ENCODE results near the gene PHTF2.
"Not testable (repeated sequence)": the region's sequence is repeated elsewhere in the genome, so short reads cannot be mapped to it uniquely, and the experiment has no call there.

Gene PHTF2

GRCh38 chr7:77798394-77799077 is at the start of gene PHTF2, which contains the start of gene TMEM60:
Gene PHTF2 (plus strand): TSS chr7:77798773.
Gene TMEM60 (minus strand): TSS chr7:77798434. CDS start chr7:77794373, 4,061 bp downstream.
- peak; percentile 98 to 100 (median 99) for DNase-seq

DNA sequence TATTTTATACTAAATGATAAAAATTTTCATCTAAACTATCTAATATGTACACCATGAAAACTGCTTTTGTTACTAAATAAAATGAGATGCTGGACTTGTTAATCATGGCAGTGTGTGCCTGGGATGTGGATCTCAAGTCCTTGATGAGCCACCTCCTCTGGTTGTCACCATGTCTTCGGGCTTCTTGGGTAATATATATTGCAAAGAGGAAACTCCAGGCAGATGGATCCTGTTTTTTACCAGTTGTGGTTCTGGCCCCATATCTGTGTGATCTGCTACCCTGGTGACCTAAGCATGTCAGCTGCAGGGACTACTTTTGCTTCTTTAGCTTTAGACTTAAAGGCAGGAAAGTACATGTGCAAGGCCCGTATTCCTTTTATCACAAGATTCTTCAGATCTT is 46.6 kb upstream of the PHTF2 start:
- DNase-seq: peak; percentile 86 to 92 (median 90)

GRCh38 chr7:77753173-77753572 is 45.4 kb upstream of the PHTF2 start:
- no peak for DNase-seq

- DNase-seq: peak in 1 of 3 donors; percentile 18
Measured at GRCh38 chr7:77757589-77757988, 41.0 kb upstream of the PHTF2 start.

DNA sequence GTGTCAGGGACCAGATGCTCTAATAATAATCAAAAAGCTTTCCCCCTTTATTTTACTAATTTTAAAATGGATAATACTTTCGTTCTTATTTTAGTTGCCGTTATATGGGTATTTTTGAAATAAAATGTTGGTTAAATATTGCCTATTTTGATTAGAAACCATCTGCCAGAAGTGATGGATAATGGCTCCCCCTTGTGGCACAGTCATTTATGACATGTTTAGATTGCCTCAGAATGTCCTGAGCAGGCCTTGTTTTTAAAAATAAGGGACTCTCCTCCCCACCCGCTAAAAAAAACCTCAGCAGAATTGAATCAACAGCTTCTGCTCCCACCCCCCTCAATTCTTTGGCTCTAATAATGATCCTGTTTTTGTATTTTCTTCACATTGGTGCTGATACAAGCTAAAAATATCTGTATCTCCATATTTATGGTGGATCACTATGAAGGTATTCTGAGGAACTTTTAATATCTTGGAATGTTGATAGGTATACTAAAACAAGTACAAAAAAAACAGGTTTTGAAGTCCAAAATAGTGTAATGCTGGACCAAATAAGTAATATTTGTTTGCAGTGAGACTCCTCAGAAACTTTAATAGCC is 39.2 kb upstream of the PHTF2 start:
- peak; percentile 84 to 90 (median 85) for DNase-seq

- no peak for DNase-seq
Measured at GRCh38 chr7:77760809-77761453, 37.6 kb upstream of the PHTF2 start.

DNA sequence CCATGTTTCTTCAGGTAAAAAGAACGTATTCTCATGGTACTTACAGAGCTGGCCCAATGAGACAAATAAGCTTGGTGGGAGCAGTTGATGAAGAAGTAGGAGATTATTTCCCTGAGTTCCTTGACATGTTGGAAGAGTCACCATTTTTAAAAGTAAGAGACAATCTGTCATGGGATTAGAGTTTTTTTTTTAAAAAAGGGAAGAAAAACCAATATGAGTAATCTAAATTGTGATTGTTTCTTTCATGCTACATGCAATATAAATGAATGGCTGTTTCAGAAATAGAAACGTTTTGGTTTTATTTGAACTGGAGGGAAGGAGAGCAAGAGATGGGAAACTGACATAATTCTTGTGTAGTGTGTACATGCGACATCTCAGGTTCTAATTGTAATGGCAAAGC is 33.1 kb upstream of the PHTF2 start:
- DNase-seq: peak; percentile 8 to 72 (median 68)

GRCh38 chr7:77765906-77766800 is 32.4 kb upstream of the PHTF2 start:
- DNase-seq: no peak

- DNase-seq: no peak
Measured at GRCh38 chr7:77766801-77767605, 31.6 kb upstream of the PHTF2 start.

DNA sequence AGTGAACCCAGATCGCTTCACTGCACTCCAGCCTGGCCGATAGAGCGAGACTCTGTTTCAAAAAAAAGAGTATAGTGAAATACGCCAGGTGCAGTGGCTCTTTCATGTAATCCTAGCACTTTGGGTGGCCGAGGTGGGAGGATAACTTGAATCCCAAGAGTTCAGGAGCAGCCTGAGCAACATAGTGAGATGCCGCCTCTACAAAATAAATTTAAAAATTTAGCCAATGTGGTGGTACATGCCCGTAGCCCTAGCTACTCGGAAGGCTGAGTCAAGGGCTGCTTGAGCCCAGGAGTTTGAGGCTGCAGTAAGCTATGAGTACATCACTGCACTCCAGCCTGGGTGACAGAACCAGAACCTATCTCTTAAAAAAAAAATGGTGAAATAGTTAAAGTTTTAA is 28.3 kb upstream of the PHTF2 start:
- DNase-seq: no peak

DNA sequence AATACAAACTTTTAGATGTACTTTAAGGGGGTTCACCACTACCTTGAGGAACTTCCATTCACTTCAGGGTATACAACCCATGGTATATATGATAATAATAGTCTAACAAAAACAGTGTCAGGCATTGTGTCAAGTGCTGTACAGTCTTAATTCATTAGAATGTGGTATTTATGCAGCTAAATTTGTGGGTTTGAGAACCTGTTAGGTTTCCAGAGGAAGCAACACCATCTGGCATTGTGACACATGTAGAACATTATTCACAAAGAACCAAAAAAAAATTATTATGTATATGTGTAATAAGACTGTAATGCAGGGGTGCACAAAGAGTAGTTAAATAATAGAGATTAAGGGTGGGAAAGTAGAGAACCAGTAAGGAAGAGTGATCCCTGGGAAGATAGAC is 26.7 kb upstream of the PHTF2 start:
- DNase-seq: no peak

DNA sequence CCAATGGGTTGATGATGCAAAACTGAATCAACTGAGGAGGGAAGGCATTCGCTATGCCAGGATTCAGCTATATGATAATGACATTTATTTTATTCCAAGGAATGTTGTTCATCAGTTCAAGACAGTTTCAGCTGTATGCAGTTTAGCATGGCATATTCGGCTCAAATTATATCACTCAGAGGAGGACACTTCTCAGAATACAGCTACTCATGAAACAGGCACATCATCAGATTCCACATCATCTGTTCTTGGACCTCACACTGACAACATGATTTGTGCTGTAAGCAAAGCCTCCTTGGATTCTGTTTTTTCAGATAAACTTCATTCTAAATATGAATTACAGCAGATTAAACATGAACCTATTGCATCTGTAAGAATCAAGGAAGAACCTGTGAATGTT is 20.0 kb upstream of the PHTF2 start:
- no peak for DNase-seq

DNA sequence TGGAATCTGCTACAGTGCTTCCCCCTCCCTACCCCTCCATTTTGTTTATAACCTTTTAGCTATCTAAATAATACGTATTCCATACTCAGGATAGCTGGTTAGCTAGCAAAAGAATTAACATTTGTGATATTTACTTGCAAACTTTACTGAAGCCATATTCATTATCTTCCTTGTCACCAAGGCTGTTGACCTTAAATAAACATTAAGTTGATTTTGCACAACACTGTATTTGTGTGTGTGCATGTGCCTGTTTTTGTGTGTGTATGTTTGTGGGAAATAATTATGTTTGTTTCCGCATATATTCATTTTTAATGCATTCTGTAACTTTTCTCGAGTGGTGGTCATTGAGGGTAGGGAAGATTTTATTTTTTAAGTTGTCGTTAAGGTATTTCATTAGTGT is 16.2 kb upstream of the PHTF2 start:
- DNase-seq: no peak

DNA sequence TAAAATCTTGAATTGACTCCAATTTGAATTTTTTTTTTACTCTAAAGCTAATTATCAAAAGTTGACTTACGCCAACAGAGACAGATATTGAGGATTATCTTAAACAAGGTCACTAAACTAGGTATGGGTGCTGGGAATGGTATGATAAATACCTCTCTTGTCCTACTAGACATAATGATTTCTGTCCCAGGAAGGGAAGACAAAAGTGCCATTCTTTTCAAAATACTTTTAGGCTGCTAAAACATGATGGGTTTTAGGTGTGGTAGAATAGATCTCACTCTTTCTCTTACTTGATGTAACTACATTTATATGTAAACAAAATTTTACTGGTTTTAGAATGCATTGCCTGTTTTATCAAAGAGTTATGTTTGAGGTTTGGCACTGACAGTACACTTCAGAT is 15.5 kb upstream of the PHTF2 start:
- DNase-seq: no peak

DNA sequence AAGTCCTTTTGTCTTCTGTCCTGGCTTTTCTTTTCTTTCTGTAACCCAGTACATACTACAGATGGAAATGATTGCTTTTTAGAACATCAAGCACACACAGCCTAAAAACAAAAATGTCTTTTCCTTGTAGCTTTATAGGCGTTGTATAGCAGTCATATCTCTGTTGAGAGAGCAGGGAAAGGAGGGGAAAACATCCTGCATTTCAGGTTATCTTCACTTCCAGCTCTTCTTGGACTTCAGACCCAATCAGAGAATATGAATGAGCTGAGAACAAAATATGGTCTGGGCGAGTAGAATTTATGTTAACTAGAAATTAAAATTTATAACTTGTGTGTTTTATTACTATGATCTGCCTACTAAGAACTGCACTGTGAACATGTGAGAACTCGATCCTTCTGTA is 15.0 kb upstream of the PHTF2 start:
- no peak for DNase-seq

DNA sequence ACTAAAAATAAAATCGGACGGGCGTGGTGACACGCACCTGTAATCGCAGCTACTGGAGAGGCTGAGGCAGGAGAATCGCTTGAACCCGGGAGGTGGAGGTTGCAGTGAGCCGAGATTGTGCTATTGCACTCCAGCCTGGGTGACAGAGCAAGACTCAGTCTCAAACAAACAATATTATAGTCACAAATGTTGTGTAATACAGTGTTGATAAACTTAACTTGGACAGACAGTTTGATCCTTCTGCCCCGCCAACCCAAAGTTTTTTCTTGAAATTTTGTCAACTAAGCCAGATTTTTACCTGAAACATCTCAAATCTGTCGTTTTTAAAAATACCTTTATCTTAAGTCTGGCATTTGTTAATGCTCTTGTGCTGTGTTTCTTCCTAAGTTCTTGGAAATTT is 14.1 kb upstream of the PHTF2 start:
- DNase-seq: not testable (repeated sequence)

DNA sequence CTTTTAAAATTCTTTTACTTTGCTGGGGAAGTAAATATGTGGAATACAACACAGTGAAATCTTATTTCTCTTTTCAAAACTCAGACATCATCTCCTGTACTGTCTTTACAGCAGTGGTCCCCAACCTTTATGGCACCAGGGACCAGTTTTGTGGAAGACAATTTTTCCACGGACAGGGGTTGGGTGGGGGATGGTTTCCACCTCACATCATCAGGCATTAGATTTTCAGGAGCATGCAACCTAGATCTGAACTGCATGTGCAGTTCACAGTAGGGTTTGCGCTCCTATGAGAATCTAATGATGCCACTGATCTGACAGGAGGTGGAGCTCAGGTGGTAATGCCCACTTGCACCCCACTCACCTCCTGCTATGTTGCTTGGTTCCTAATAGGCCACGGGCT is 12.6 kb upstream of the PHTF2 start:
- no peak for DNase-seq

DNA sequence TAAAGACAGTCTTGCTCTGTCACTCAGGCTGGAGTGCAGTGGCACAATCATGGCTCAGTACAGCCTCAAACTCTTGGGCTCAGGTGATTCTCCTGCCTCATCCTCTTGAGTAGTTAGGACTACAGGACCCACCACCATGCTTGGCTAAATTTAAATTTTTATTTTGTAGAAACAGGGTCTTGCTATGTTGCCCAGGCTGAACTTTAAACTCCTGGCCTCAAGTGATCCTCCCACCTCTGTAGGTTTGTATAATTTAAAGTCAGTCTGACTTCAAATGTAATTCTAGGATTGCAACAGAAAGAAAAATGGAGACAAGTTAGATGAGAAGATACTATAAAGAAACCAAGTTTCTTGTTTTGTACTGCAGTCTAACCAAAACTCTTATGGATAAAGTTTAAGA is 11.8 kb upstream of the PHTF2 start:
- no peak for DNase-seq

- DNase-seq: no peak
Measured at GRCh38 chr7:77788327-77788902, 10.2 kb upstream of the PHTF2 start.

DNA sequence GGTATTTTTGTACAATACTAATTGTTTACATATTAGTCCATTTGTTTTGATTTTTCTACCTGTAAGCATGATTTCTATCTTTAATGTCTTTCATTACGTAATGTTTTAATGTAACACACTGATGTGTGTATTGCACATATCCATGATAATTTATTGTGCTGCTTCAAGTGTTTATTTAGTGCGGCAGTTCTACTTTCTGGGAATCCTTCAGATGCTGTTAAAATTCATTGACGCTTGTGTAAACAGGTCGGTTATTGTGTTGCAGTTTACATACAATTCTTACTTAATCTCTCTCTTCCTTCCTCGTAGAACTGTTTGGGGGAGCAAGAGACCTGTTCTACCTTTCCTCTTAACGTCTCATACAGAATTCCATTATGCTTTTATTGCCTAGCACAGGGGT is 7.2 kb upstream of the PHTF2 start:
- DNase-seq: no peak

GRCh38 chr7:77791956-77792355 is 6.6 kb upstream of the PHTF2 start:
- no peak for DNase-seq

DNA sequence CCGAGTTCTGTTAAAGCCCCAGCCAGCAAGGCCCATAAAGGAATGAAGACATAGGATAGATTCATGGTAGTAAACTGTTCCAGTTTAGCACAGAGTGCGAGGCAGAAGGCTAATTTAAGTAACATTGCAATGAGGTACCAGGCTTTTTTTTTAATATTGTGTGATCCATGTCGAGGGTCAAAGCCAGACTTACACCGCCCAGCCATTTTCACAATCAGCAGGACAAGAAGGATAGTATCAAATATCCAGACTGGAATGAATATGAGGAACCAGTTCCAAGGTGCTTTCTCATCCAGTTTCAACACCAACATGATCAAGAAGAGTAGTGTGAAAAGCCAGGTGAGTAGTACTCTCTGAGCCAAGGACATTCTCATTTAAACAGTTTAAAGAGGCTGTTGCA is 4.6 kb upstream of the PHTF2 start:
- no peak for DNase-seq

All from suppressor macrophage treated with lipopolysaccharide for 1 hour (primary cell).